Non-pigmented ciliary epithelial cell (primary cell): Measurements from ENCODE around the gene CADM3.

Experiments
- DNase-seq: peaks from one replicate; pipeline ENCODE4 v3.0.0-alpha.2; 2010; ENCODE audit warnings: low read depth

CADM3 gene

DNA sequence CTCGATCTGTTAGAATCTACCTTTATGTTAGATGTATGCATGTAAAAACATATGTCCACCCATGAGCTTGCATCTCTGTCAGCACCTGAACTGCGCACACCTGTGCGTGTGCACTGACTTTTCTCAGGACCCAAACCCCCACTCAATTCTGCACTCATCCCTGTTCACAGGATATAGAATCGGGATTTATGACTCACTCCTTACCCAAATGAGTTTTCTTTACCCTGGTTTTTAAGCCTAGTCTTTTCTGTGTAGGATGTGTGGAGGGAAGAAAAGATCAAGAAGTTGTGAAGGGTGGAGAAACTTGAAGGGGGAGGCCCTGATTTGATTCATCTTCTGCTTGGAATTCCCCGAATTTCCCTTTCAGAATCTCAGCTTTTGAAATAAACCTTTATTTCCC lies 35.7 kb downstream of the CADM3 start:
- no peak for DNase-seq

DNA sequence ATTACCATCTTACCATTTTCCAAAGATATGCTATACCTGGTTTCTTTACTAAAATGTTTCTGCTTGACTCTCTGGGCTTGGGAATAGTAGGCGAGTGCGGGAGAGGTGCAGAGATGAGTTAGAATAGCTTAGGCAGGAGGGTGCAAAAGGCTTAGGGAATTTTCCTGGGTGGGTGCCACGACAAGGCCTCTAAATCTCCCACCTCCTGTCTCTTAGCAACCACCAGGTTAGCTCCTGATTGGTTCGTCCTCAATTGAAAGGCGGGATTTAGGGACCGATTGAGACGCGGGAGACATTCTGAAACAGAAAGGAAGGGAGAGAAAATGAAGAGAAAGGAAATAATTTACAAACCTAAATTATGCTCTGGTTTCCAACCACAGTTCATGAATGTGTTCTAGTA lies 36.4 kb downstream of the CADM3 start:
- DNase-seq: no peak

DNA sequence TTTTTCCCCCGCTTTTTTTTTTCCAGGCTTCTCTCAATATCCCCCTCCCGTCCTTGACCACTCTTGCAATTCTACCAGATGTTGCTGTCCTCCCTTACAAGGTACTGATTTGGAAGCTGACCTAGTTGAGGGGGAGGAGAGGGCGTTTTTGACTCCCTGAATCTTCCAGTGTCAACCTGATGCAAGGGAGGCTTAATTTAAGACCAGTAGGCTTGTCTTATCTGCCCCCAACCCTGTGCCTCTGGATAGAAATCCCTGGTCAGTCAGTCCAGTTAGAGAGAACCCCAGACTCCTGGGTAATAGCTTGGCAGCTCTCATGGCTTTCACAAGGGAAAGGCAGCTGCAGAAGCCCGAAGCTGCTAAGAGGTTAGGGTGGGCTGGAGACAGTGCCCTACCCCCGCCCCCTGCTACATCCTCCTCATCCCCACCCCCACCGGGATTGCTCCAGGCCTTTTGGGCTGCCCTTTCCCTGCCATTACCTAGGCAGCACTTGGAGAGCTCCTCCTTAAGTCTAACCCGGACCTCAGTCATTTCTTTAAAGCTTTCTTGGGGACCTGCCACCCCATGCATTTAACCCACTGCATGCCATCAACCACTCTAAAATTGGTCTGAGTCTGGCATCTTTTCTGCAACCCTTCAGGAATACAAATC lies 36.9 kb downstream of the CADM3 start:
- DNase-seq: no peak

DNA sequence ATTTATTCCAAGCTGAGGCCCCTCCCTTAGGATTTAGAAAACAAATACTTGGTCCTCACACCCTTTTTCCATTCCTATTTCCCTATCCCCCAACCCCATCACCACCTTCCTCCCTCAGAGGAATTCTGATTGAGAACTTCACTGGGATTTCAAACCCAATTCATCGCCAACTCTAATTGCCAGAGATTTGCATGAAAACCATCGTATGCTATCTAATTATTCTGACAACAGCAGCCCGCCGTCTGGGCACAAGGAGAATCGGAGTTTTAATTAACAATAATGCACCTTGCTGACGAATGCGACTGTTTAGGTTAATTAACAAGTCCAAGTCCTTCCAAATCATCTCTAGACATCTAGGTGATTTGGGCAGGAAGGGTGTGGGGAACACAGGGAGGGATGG lies 37.6 kb downstream of the CADM3 start:
- DNase-seq: no peak

DNA sequence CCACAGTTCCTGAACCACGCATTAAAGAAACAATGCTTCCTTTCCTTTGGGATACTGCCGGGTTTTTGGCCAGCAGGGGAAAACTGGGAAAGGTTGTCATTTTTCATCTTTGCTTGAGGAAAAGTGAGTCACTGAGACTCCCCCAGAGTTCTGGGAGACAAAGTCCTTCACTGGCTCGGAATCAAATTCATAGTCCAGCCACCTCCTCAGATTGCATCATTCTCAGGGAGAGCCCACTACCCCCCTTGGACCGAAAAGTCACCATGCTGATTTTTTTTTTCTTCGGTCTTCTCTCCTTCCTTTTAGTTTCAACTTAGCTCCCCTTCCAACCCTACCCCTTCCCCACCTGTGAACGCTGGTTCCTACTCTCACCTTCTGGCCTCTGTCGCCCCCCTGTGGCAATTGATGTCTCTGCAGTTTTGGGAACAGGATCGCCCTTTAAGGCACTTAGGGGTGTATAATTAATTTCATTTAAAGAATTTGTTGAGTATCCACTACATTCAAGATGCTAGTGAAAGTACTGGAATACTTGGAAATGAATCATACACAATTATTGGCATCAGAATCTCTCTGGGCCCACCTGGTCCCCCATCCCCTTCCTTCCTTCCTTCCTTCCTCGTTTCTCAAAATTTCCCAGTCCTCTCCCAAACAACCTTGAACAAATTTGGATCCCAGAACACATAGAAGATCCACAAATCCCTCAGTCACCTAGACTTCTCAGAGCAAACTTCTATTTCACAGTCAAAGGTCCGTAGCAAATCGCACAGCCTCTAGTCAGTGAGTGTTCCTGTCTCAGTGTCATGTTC lies 40.1 kb downstream of the CADM3 start:
- no peak for DNase-seq

DNA sequence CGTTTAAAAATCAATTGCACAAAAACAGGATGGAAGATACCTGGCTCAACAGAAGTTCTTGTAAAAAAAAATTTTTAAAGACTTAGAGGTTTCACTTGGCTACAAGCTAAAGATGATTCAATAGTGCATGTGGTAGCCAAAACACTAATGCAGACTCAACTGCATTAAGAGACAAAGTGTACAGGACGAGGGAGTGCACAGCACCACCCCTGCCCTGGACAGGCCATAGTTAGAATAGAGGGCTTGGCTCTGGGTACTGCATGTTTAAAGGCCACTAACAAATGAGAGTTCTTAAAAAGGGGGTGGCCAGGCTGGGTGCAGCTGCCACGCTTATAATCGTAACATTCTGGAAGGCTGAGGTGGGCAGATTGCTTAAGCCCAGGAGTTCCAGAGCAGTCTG lies 41.2 kb downstream of the CADM3 start:
- DNase-seq: no peak

DNA sequence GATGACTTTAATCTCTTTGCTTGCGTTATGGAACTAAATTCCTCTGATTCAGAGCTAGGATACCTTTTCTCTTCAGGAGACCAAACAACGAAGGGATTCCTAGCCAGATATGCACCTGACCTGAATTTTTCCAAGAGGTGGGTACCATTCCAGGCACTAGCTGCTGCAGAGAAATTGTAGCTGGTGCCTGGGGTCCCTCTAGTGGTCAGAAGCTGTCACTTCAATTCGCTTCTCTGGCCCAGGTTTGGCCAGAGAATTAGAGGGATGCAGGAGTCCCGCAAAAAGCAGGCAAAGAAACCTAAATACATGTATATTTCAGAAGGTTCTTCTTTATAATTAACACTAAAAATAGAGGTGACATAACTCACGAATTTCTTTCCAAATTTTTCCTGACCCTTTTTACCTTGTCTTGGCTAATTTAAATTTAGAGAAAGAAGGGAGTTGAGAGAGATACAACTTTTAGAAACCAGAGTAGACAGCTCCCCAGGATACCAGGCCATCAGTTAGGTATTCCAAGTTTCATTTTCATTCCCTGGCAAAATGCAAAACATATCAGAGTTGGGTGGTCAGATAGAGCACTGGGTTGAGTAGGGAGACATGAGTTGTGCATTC lies 42.8 kb downstream of the CADM3 start:
- no peak for DNase-seq

DNA sequence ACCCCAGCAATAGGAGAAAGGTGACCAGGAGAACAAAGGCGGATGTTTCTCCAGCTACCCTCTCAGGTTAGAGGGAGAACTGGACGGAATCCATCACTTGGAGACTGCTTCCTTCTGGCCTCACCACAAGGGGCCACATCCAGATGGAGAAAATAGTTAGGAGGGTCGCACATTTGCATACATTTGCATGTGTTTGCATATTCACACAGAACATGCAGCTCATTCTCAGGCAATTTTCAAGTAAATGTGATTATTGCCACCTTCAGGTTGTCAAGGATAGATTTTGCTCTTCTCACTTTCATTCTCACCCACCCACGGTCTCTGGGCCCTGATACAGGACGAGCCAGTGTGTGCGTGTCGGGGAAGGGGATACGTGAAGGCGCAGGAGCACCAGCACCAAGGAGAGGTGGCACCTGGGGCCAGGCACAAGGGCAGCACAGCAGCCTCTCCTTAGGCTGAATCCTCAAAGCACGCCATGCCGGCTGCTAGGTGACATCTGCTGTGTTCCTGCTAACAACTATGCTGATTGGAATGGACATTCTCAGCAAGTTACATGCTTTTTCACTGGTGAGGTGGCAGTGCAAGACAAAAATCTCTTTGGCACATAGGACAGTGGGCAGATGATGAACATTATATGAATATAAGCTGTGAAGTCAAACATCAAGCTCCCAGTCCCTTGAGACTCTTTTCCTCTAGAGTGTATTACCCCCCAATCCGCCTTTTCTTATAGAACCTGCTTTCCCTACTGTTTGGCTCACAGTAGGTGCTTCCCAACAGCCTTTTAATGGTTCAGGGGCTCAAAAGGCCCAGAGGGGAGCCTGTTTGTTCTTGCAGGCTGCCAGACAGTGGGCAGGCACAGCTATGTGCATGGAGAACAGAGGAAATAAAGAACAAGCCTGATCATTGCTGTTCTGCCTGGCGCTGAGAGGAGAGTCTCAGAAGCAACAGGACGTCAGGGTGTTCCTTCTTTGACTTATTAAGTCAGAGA lies 47.5 kb downstream of the CADM3 start:
- no peak for DNase-seq

DNA sequence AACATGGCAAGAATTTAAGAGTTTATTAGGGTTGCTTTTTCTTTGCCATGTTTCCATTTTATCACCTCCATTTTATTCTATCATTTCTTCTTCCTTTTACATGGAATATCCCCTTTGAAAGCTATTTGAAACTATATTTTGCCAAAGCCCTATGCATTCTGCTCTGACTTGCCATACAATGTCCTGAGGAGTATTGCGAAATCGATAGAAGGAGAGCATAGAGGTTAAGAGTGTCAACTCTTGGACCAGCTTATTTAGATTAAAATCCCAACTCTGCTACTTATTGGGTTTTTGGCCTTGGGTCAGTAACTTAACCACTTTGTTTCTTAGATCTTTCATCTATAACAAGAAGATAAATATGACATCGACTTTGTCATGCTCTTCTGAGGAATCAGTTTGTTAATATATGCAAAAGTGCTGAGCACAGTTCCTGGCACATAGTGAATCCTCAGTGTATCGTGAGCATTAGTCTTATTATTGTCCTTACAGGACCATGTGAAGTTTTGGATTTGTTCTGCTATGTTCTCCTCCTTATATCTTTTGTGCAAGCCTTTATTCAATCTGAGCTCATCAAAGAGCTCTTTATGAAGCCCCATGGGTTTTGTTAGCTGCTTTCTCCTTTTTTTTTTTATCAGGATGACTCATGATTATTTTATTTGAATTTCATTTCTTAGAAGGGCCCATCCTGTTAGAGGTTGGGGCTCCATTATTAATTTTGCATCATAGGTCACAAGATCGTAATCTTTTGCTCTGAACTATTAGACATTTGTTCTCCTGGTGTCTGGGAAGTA lies 50.9 kb downstream of the CADM3 start:
- DNase-seq: no peak

DNA sequence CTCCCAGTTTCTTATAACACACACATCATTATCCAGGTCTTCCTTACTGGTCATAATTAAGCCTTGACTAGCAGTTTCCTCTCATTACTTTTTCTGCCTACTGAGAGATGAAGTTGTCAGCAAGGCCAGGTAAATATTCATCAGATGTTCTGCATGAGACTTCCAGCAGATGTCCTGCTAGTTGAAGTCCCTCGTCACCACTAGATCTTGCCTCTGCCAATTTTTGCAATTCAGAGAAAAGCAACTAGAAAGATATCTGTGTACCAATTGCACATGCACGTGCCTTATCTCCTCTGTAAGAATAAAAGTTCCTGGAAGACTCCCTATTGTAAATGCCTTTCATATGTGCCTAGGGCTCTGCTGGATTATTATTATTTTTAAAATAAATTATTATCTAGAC lies 51.6 kb downstream of the CADM3 start:
- DNase-seq: no peak

DNA sequence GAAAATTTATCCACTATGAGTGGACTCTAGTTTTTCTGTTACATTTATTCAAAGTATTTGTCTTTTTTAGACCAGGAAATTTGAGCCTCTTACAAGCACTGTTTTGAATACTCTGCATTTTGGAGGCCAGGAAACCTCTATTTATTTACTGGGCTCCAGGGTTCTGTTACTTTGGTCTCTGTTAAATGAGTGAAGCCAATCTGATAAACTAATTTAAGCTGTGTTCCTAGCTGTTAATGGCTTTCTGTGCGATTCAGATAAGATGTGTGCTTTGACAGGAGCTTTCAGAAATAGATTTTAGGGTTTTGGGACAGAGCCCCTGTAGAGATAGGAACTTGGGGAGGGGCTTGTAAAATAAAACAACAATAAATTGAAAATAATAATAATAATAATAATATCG lies 57.1 kb downstream of the CADM3 start:
- no peak for DNase-seq

DNA sequence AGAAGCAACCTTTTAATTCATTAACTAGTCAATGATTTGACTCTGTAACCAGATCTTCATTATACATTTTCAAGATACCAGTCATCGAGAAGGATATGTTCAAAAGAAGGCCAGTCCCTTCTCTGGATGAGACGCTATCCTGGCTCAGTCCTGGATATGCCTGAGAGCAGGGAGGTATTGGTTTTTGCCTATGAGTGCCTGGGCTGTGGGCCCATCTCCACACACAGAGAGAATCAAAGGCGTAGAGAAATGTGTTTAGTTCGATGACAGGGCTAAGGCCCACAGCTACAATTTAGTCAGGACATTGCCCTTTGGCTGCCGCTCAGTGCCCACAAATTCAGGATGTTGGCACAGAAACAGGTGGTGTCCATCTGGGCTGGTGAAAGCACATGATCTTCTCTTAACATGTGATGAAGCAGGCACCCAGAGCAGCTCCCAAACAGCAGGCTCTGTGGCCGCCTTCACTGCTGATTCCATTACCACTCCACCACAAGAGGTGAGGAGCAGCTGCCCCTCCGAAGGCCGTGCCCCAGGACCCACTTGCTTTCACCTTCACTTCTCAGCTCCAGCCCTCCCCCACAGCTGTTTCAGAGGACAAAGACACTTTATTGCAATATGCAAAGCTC lies 58.0 kb downstream of the CADM3 start:
- no peak for DNase-seq

DNA sequence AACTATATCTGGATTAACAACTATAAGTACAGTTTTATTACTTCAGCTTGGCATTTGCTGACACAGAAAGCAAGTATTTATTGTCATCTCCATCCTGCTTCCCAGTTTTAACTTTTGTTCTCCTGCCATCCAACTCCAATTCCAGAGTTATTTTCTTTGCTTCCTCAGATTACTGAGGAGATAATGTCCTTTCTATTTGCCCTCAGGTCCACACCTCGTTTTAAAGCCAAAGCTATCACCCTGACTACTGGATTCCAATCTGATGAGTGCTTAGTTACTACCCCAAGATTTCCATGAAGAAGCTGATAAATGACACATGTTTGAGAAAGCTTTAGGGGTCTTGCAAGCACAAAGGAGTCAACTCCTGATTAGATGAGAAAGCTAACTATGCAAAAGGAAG lies 58.5 kb downstream of the CADM3 start:
- DNase-seq: no peak

DNA sequence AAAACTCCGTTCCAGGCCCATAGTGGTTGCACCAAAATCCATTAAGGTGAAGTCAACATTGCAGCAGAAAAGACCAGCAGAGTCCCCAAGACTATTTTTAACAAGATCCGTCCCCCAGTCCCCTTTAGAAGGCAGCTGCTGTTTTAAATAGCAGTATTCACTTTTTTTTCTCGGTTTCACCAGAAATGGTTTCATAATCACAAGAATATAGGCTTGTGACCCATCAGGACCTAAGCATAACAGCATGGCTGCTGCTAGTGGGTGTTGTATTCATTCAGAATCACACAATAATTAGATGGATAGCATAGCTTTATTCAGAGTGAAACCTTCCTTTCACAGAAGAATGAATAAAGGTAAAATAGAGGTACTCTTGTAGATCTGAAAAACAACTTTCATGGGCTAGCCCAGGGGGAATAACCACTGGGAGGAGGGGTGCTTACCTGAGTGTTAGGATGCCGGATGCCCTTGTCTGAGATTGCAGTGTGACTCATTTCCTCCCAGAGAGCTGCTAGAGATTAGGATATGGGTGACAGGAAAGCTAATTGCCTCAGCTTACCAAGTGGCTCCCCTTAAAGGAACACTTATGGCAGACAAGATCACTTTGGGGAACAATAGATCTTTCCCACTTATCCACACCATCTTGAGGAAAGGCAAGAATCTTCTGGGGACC lies 68.3 kb downstream of the CADM3 start:
- no peak for DNase-seq

DNA sequence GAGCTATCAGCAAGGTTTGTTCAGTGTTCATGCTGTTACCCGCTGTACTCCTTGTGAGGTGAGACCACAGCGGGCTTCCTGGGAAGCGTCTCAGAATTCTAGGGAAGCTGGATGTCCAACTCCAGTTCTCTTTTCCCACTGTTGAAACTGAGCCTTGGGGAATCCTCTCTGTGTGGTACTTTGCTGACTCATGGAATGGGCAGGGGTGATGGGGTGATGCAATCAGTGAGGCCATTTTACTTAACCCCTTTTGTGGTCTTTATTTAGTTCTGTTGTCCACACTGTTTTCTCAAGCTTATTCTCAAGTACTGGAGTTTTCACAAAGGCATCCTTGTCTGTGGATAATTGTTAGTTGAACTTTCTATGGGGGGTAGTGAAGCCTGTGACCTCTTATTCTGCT lies 75.9 kb downstream of the CADM3 start:
- no peak for DNase-seq

DNA sequence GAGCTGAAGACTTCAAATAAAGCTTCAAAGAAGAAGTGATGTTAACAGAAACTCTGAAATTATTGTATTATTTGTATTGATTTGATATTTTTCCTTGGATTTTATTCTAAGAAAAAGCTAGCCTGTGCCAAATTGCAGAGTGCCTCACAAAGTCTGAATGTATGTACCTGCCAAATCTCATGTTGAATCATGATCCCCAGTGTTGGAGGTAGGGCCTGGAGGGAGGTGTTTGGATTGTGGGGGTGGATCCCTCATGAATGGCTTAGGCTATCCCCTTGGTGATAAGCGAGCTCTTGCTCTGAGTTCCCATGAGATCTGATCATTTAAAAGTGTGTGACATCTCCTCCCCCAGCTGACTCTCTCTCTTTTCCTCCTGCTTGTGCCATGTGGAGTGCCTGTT lies 76.9 kb downstream of the CADM3 start:
- no peak for DNase-seq

DNA sequence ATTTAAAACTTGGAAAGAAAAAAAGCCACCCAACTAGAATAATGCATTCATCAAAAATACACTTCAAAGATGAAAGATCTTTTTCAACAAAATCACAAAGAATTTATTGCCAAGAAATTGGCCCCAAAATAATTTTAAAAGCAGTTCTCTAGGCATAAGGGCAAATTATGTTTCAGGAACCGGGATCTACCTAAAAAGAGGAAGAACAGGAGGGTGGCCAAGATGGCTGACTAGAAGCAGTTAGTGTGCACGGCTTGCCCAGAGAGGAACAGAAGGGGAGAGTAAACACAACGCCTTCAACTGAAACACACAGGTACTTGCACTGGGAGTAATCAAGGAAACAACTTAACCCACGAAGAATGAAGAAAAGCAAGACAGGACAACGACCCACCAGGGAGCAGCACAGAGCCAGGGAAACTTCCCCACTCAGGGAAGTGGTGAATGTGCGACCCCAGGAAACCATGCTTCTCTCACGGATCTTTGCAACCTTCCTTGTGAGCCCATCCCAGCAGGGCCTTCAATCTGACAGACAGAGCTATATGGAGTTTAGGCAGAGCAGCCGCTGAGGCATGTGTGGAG lies 79.3 kb downstream of the CADM3 start:
- no peak for DNase-seq
